ENCODE measurements around the gene CACNB2. TPM values are rescaled to one million over a fixed set of nuclear protein-coding genes. Genes with fewer than 3 reads are reported as not detected.

CACNB2 gene
- total RNA-seq, 4 donors from 2014 or later: 0.81 to 13.9 (median 4.5) TPM

DNA sequence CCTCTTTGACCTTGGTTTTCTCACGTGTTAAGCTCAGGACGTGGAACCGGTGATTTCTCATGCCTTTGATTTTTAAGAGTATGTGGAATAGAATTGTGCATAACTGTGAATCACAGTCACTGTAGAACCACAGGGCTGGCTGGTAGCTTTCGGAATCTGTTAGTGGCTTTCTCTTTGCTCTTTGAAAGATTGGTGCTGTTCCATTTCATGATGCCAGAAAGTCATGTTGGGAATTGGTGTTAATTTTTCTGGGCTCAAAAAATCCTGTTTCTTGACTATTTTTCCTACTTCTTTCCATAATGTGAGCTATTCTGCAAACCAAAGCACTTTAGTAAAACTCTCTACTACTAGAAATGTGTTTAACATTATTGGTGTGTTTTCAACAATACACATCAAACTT is 73.0 kb downstream of the CACNB2 start:
- Histone ChIP-seq H3K9me3 (no peaks in the 10 kb centered on the region), H3K36me3 (no peaks in the 10 kb centered on the region), H3K4me3 (replicated peaks in 1 of 3) (no peak overlapping the region), H3K4me1 (no peaks in the 10 kb centered on the region), H3K27ac (no peak overlapping the region), H3K27me3 (no peaks in the 10 kb centered on the region)
- TF ChIP-seq, protein P1, sequence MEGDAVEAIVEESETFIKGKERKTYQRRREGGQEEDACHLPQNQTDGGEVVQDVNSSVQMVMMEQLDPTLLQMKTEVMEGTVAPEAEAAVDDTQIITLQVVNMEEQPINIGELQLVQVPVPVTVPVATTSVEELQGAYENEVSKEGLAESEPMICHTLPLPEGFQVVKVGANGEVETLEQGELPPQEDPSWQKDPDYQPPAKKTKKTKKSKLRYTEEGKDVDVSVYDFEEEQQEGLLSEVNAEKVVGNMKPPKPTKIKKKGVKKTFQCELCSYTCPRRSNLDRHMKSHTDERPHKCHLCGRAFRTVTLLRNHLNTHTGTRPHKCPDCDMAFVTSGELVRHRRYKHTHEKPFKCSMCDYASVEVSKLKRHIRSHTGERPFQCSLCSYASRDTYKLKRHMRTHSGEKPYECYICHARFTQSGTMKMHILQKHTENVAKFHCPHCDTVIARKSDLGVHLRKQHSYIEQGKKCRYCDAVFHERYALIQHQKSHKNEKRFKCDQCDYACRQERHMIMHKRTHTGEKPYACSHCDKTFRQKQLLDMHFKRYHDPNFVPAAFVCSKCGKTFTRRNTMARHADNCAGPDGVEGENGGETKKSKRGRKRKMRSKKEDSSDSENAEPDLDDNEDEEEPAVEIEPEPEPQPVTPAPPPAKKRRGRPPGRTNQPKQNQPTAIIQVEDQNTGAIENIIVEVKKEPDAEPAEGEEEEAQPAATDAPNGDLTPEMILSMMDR (IDR thresholded peaks at IDR 0.05): no peak
- no peak for TF ChIP-seq POLR2A (IDR thresholded peaks at IDR 0.05)
- intact Hi-C loops (cut with DNase I): loop anchor here (10.0 kb wide), 1 partner anchor 298 kb away; no protein-coding TSS in a partner anchor
- DNase-seq: no peak
- WGBS, 2 donors: 78 to 79% methylated on average over 4 of the region's 4 CpGs

DNA sequence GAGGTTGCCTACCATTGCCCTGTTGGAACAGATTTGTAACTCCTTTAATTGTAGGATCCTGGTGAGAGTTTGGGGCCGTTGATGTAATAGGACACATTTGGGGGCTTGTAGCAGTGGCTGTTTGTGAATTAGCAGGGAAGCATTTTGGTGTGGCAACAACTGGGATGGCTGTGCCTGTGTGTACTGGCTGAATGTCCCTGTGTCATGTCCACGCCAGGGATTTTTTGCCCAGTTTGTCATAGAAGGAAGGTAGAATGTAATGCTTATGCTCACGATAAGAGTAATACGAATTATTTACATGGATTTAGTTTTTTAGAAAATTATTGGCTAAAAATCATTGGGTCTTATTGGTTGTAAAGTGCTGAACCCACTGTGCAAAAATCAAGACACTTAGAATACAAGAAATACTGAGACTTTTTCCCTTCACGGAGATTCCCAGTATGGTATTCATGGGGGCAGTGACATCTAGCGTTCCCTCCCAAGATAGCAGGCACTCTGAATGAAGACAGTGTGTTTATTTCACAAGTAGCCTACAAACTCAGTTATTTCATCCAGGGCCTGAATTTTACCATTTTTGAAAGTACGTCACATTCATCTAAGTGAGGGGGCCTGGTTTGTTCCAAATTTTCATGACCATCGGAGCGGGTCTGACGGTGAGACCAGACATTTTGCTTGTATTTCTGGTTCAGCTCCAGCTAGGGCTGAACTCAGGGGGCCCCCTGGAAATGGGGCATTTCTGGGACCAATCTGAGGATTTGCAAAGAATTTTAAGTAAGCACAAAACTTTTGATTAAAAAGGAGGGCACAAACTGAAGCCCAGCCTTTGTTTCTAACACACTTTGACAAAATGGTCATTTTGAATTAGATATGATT is 74.7 kb downstream of the CACNB2 start:
- no peak overlapping the region for H3K27ac ChIP-seq
- intact Hi-C loops (cut with DNase I): loop anchor here (5.0 to 10.0 kb wide), 2 partner anchors 300 to 368 kb away; no protein-coding TSS in a partner anchor
- WGBS, 2 donors: 36 to 38% methylated on average over 10 of the region's 10 CpGs

DNA sequence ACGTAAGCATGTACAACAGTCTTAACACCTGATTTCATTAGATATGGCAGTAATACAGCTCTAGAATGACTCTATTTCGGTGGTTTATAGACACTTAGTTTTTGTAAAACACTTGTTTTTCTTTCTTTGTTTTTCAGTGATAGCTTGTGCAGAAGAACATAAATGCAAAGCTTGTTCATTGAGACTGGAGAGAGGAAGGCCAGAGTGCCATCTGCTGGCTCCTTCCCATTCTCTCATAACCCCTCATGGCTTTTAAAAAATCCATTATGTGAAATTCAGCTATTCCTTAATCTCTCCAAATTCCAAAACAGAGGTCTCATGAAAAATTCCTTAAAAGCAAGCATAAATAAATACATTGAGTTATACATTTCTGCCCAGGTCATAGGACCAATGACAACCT is 76.3 kb downstream of the CACNB2 start:
- 68 to 76% methylated on average over 2 of the region's 2 CpGs for WGBS, 2 donors
- TF ChIP-seq POLR2A (IDR thresholded peaks at IDR 0.05): no peak
- TF ChIP-seq, protein P1 (IDR thresholded peaks at IDR 0.05): peak in 3 of 6 experiments; percentile 15 to 30 (median 30)
- Histone ChIP-seq H3K4me1 (no peaks in the 10 kb centered on the region), H3K27ac (no peak overlapping the region), H3K4me3 (replicated peaks in 1 of 3) (no peak overlapping the region), H3K27me3 (no peaks in the 10 kb centered on the region), H3K9me3 (no peaks in the 10 kb centered on the region), H3K36me3 (no peaks in the 10 kb centered on the region)
- intact Hi-C loops (cut with DNase I): loop anchor here (5.0 to 10.0 kb wide), 2 partner anchors 302 to 369 kb away; no protein-coding TSS in a partner anchor
- DNase-seq: peak in 1 of 2 donors; percentile 21

More for the DNA sequence above, 74.7 kb downstream of the CACNB2 start:
- Histone ChIP-seq H3K4me1 (no peaks in the 10 kb centered on the region), H3K36me3 (no peaks in the 10 kb centered on the region), H3K4me3 (replicated peaks in 1 of 3) (no peak overlapping the region), H3K9me3 (no peaks in the 10 kb centered on the region), H3K27me3 (no peaks in the 10 kb centered on the region)
- TF ChIP-seq, protein P1 (IDR thresholded peaks at IDR 0.05): peak; percentile 25 to 84 (median 72)
- no peak for TF ChIP-seq POLR2A (IDR thresholded peaks at IDR 0.05)
- DNase-seq: peak; percentile 37 to 55

DNA sequence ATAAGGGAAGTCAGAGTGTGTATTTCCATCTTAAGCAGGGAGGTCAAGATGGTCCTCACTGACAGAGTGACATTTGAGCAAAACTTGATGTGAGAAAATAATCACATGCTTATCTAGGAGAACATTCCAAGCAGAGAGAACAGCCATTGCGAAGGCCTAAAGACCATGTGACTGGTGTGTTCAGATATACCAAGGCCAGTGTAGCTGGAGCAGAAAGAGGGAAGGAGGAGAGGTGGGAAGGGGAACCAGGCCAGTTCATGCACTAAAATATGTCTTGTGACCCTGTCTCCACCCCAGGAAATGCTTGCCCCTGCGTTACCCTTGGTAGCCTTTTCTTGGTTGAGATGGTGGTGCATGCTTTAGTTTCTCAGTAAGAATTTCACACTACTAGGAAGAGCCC is 77.4 kb downstream of the CACNB2 start:
- 73 to 88% methylated on average over 2 of the region's 2 CpGs for WGBS, 2 donors
- no peak for DNase-seq
- Histone ChIP-seq H3K36me3 (no peaks in the 10 kb centered on the region), H3K4me3 (replicated peaks in 1 of 3) (no peak overlapping the region), H3K27ac (no peak overlapping the region), H3K4me1 (no peaks in the 10 kb centered on the region), H3K9me3 (no peaks in the 10 kb centered on the region), H3K27me3 (no peaks in the 10 kb centered on the region)
- intact Hi-C loops (cut with DNase I): loop anchor here (5.0 to 10.0 kb wide), 2 partner anchors 303 to 370 kb away; no protein-coding TSS in a partner anchor
- TF ChIP-seq, protein P1 (IDR thresholded peaks at IDR 0.05): no peak
- TF ChIP-seq POLR2A (IDR thresholded peaks at IDR 0.05): no peak

DNA sequence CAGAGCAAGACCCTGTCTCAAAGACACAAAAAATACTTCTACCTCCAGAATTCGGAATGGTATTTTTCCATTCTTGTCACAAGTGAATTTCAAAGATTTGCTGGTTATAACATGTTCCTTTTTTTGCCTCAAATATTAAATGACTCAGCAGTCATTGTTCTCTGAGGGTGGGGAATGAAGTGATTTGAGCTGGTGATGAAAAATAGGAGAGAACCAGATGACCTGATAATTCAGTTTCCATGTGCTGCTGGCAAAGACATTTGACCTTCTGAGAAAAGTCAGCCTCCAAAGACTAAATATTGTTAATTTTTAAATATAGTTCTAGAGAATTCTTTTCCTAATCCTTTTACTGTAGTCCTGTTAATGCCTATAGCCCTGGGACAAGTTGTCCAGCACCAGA is 78.9 kb downstream of the CACNB2 start:
- Histone ChIP-seq H3K9me3 (no peaks in the 10 kb centered on the region), H3K36me3 (no peaks in the 10 kb centered on the region), H3K27me3 (no peaks in the 10 kb centered on the region), H3K27ac (no peak overlapping the region), H3K4me3 (replicated peaks in 1 of 3) (no peak overlapping the region), H3K4me1 (no peaks in the 10 kb centered on the region)
- no peak for TF ChIP-seq POLR2A (IDR thresholded peaks at IDR 0.05)
- TF ChIP-seq, protein P1 (IDR thresholded peaks at IDR 0.05): no peak
- 83 to 88% methylated on average over 1 of the region's 1 CpG for WGBS, 2 donors
- DNase-seq: no peak
- intact Hi-C loops (cut with DNase I): loop anchor here (5.0 to 10.0 kb wide), 2 partner anchors 304 to 372 kb away; no protein-coding TSS in a partner anchor
